Measurements from ENCODE around the gene RAB3B. TPM values are rescaled to one million over a fixed set of nuclear protein-coding genes. Genes with fewer than 3 reads are reported as not detected.

RAB3B gene
- total and polyA plus RNA-seq, 9 of the 15 experiments (the other 6 are each of a cell fraction or from before 2014, with no cell fraction given), result 0.07 to 0.47 (median 0.27) TPM

DNA sequence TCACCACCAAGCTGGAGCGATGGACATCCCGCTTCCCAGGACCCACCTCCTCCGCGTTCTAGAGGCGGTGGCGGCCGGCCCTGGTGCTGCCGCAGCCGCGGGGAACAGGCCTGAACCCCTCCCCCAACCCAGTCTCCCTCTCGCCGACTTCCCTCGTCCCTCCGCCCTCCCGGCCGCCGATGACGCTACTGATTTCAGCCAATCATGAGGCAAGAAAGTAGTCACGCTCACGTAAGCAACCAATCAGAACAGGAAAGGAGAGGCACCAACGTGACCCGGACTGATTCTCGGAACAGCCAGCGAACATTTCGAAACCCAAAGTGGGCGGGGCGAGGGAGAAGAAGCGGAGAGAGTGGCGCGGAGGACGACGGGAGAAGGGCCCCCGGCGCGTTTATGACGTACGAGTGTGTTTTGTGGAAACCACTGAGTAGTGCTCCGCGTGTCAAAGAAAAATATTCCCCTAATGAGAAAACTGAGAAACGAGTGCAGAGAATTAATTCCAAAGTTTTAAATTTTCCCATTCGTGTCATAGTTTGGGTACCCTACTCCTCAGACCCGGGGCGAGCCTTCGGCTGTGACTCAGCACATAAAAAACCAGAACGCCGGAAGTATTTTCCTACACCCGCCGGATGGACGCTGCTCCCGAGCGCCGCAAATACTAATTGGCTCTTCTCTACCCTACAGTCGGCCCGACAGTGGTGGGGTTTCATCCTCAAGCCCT, 111.7 kb downstream of the RAB3B start, which contains the start of gene NRDC (continued):
- TF ChIP-seq ZNF407 (IDR thresholded peaks at IDR 0.05; ENCODE audit: low read depth) (no peak), CHCHD3 (CRISPR knock-in tag; IDR thresholded peaks at IDR 0.05) (peak; percentile 86), ZNF436 (CRISPR knock-in tag; IDR thresholded peaks at IDR 0.05) (no peak), SLC30A9 (CRISPR knock-in tag; IDR thresholded peaks at IDR 0.05) (no peak), MYNN (IDR thresholded peaks at IDR 0.05) (no peak; the same call in 1 of the 2 replicates), MYNN (CRISPR knock-in tag; IDR thresholded peaks at IDR 0.05) (no peak), EHMT2 (IDR thresholded peaks at IDR 0.05) (peak; percentile 67; the same call in 1 of the 2 replicates), ZNF224 (CRISPR knock-in tag; IDR thresholded peaks at IDR 0.05) (no peak), HES1 (IDR thresholded peaks at IDR 0.05; ENCODE audit: low read depth) (peak; percentile 23; the same call in 1 of the 2 replicates), ZNF41 (CRISPR knock-in tag; conservative IDR thresholded peaks at IDR 0.05) (no peak), FOS (IDR thresholded peaks at IDR 0.05; ENCODE audit: extremely low read depth, insufficient read length) (peak; percentile 94), POLR3G (IDR thresholded peaks at IDR 0.05; ENCODE audit: extremely low read depth, insufficient read length, insufficient replicate concordance) (no peak), SIN3B (IDR thresholded peaks at IDR 0.05; ENCODE audit: low read depth) (peak; percentile 90), CBX1 (IDR thresholded peaks at IDR 0.05; ENCODE audit: low read depth) (peak; percentile 33), ZC3H8 (IDR thresholded peaks at IDR 0.05) (no peak), ZNF431 (CRISPR knock-in tag; IDR thresholded peaks at IDR 0.05) (0 out of 2 replicates have a peak, but pooled peaks have one; percentile 28), TEAD2 (tag; IDR thresholded peaks at IDR 0.05) (no peak)
- TF ChIP-seq, protein P1, sequence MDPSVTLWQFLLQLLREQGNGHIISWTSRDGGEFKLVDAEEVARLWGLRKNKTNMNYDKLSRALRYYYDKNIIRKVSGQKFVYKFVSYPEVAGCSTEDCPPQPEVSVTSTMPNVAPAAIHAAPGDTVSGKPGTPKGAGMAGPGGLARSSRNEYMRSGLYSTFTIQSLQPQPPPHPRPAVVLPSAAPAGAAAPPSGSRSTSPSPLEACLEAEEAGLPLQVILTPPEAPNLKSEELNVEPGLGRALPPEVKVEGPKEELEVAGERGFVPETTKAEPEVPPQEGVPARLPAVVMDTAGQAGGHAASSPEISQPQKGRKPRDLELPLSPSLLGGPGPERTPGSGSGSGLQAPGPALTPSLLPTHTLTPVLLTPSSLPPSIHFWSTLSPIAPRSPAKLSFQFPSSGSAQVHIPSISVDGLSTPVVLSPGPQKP (CRISPR knock-in tag; IDR thresholded peaks at IDR 0.05), result no peak
